Left ventricle myocardium inferior (tissue), 1 donor: ENCODE results near the gene KRT72. TPM values are rescaled to one million over a fixed set of nuclear protein-coding genes. Genes with fewer than 3 reads are reported as not detected.

ENCODE experiments used
- DNase-seq: peaks from one replicate; pipeline ENCODE4 v3.0.0-alpha.2; 2020
- H3K27ac ChIP-seq: fragments of 200-600 bp; replicated peaks from 2 replicates; pipeline ENCODE4 v1.8.0; 2021
- H3K27me3 ChIP-seq: fragments of 200-600 bp; 2 replicates; pipeline ENCODE4 v1.8.0; 2021; ENCODE audit warnings: low read depth
- H3K36me3 ChIP-seq: fragments of 200-600 bp; 2 replicates; pipeline ENCODE4 v1.8.0; 2021
- H3K4me1 ChIP-seq: fragments of 200-600 bp; 2 replicates; pipeline ENCODE4 v1.8.0; 2021
- H3K4me3 ChIP-seq: fragments of 200-600 bp; 2 replicates; pipeline ENCODE4 v1.8.0; 2021; ENCODE audit warnings: mild to moderate bottlenecking, moderate library complexity
- H3K9me3 ChIP-seq: fragments of 200-600 bp; replicated peaks from 2 replicates; pipeline ENCODE4 v1.8.0; 2021
- CTCF ChIP-seq: fragments of 200-600 bp; IDR thresholded peaks from 2 replicates; pipeline ENCODE4 v1.8.0; 2021; ENCODE audit warnings: antibody characterized with exemption, mild to moderate bottlenecking, borderline replicate concordance
- intact Hi-C: fragments of 100-400 bp; cut with micrococcal nuclease; formaldehyde crosslinking; loops from one replicate; pipeline ENCODE4 v1.11.0; 2022
- long read RNA-seq: library from polyadenylated mRNA; unstranded; transcript quantifications from one replicate; pipeline ENCODE4 v2.0.0, GENCODE V29; 2021
- total RNA-seq: library from RNA; stranded (reverse); fragmentation: NEBNext Ultra II Directional; extraction: Animal tissue kit (Norgen Biotek cat#: 25700); gene quantifications from one replicate; pipeline ENCODE4 v1.2.1, GENCODE V29; 2021
- donor health status: DM: no; HTN: yes; CAD: no; lungs with severe emphysema.

KRT72 gene
- total RNA-seq, result not detected
- long read RNA-seq, result 0 reads

GRCh38 chr12:52600941-52601481 lies at the start of gene KRT72:
KRT72 (minus strand) TSS chr12:52601463; CDS start chr12:52601452, 11 bp downstream.
- TF ChIP-seq CTCF, result no peak
- Histone ChIP-seq H3K9me3 (no peaks in the 10 kb centered on the region), H3K27me3 (peaks cover 91% of the 10 kb centered on the region), H3K4me1 (peaks cover 4% of the 10 kb centered on the region), H3K4me3 (no peak within 1 kb of the TSS), H3K36me3 (no peaks in the 10 kb centered on the region), H3K27ac (no peak within 1 kb of the TSS)
- intact Hi-C loops, result no loop called here
- DNase-seq, result no peak

GRCh38 chr12:52650520-52651081 lies 49.3 kb upstream of the KRT72 start:
- peaks cover 35% of the 10 kb centered on the region for H3K27me3 ChIP-seq
- H3K9me3 ChIP-seq, result no peaks in the 10 kb centered on the region
- no peak for TF ChIP-seq CTCF
- no peak overlapping the region for H3K4me3 ChIP-seq
- no peaks in the 10 kb centered on the region for H3K36me3 ChIP-seq
- DNase-seq, result no peak
- H3K4me1 ChIP-seq, result peaks cover 7% of the 10 kb centered on the region
- no peak overlapping the region for H3K27ac ChIP-seq
- intact Hi-C loops, result no loop called here

GRCh38 chr12:52649066-52649465 lies 47.8 kb upstream of the KRT72 start:
- Histone ChIP-seq H3K27me3 (peaks cover 32% of the 10 kb centered on the region), H3K4me1 (no peaks in the 10 kb centered on the region), H3K27ac (no peak overlapping the region), H3K36me3 (no peaks in the 10 kb centered on the region), H3K9me3 (no peaks in the 10 kb centered on the region), H3K4me3 (no peak overlapping the region)
- no peak for DNase-seq
- intact Hi-C loops, result no loop called here
- TF ChIP-seq CTCF, result no peak

- Histone ChIP-seq H3K4me3 (no peak overlapping the region), H3K27ac (no peak overlapping the region), H3K9me3 (no peaks in the 10 kb centered on the region), H3K36me3 (no peaks in the 10 kb centered on the region), H3K27me3 (peaks cover 32% of the 10 kb centered on the region), H3K4me1 (no peaks in the 10 kb centered on the region)
- no peak for DNase-seq
- TF ChIP-seq CTCF, result no peak
- intact Hi-C loops, result no loop called here
These were observed 46.8 kb upstream of the KRT72 start for GRCh38 chr12:52648012-52648550.

- intact Hi-C loops, result no loop called here
These were observed 46.3 kb upstream of the KRT72 start for GRCh38 chr12:52647601-52648000.

More at GRCh38 chr12:52647601-52648000, 46.3 kb upstream of the KRT72 start:
- Histone ChIP-seq H3K36me3 (no peaks in the 10 kb centered on the region), H3K27me3 (peaks cover 31% of the 10 kb centered on the region), H3K4me3 (no peak overlapping the region), H3K9me3 (no peaks in the 10 kb centered on the region), H3K4me1 (no peaks in the 10 kb centered on the region), H3K27ac (no peak overlapping the region)
- no peak for TF ChIP-seq CTCF
- no peak for DNase-seq
